ENCODE measurements around the gene KRTCAP3. TPM values are rescaled to one million over a fixed set of nuclear protein-coding genes. Genes with fewer than 3 reads are reported as not detected.

KRTCAP3 gene
- polyA plus RNA-seq, 1 donor (not counting 4 experiments of a cell fraction or from before 2014, with no cell fraction given) = 14.7 TPM

DNA sequence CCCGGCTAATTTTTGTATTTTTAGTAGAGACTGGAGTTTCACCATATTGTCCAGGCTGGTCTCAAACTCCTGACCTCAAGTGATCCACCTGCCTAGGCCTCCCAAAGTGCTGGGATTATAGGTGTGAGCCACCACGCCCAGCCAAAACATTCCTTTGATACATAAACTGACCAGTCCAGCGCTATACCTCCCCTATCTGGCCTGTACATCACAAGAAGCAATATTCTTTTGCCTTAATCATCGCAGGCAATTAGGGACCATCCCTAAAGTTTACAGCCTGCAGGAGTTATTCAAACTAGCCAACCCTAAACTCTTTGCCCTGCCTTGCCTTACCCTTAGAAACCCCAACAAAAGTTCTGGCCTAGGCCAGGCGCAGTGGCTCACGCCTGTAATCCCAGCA, 26.0 kb upstream of the KRTCAP3 start:
- Histone ChIP-seq H3K4me2 (ENCODE audit: control insufficient read depth, extremely low read depth, insufficient read depth, low read depth, low read length) (no peak overlapping the region), H3K27ac (ENCODE audit: control insufficient read depth, insufficient read depth, low read length) (no peak overlapping the region), H3K9me1 (ENCODE audit: control insufficient read depth, extremely low read depth, insufficient read depth, low read length) (no peaks in the 10 kb centered on the region), H3K4me1 (ENCODE audit: control insufficient read depth, extremely low read depth, insufficient read depth, low read length) (no peaks in the 10 kb centered on the region), H3K27me3 (ENCODE audit: control insufficient read depth, extremely low read depth, insufficient read depth, low read length) (no peaks in the 10 kb centered on the region), H3K9me3 (ENCODE audit: control insufficient read depth, low read depth, low read length) (no peaks in the 10 kb centered on the region), H3K4me3 (ENCODE audit: control insufficient read depth in 2 of 3, extremely low read depth in 1 of 3, insufficient read depth in 2 of 3, low read depth in 1 of 3, low read length in 3 of 3) (no peak overlapping the region), H3K79me2 (ENCODE audit: control insufficient read depth, insufficient read depth, low read length) (no peaks in the 10 kb centered on the region), H3K36me3 (ENCODE audit: control insufficient read depth in 2 of 2, extremely low read depth in 1 of 2, insufficient read depth in 2 of 2, low read length in 2 of 2) (no peaks in the 10 kb centered on the region), H2AFZ (ENCODE audit: control insufficient read depth, low read length) (no peak overlapping the region), H4K20me1 (ENCODE audit: control insufficient read depth, extremely low read depth, insufficient read depth, low read length) (no peaks in the 10 kb centered on the region), H3K9ac (ENCODE audit: control insufficient read depth, extremely low read depth, insufficient read depth, low read length) (no peak overlapping the region)
- FAIRE-seq (no peak), DNase-seq (ENCODE audit: low read depth, low spot score) (no peak)
- dilution Hi-C loops (cut with MboI; ENCODE audit: extremely low pct_ligation_motif_present, low sequenced_read_pairs) = no loop called here
- TF ChIP-seq, protein P1, sequence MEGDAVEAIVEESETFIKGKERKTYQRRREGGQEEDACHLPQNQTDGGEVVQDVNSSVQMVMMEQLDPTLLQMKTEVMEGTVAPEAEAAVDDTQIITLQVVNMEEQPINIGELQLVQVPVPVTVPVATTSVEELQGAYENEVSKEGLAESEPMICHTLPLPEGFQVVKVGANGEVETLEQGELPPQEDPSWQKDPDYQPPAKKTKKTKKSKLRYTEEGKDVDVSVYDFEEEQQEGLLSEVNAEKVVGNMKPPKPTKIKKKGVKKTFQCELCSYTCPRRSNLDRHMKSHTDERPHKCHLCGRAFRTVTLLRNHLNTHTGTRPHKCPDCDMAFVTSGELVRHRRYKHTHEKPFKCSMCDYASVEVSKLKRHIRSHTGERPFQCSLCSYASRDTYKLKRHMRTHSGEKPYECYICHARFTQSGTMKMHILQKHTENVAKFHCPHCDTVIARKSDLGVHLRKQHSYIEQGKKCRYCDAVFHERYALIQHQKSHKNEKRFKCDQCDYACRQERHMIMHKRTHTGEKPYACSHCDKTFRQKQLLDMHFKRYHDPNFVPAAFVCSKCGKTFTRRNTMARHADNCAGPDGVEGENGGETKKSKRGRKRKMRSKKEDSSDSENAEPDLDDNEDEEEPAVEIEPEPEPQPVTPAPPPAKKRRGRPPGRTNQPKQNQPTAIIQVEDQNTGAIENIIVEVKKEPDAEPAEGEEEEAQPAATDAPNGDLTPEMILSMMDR (optimal IDR thresholded peaks at IDR 0.05 in 1 of 3, IDR thresholded peaks at IDR 0.05 in 1 of 3, conservative IDR thresholded peaks at IDR 0.05 in 1 of 3; ENCODE audit: extremely low read depth in 1 of 3, insufficient read depth in 2 of 3, low read length in 3 of 3) = no peak
- TF ChIP-seq EZH2 (IDR thresholded peaks at IDR 0.05; ENCODE audit: low read length) = no peak

DNA sequence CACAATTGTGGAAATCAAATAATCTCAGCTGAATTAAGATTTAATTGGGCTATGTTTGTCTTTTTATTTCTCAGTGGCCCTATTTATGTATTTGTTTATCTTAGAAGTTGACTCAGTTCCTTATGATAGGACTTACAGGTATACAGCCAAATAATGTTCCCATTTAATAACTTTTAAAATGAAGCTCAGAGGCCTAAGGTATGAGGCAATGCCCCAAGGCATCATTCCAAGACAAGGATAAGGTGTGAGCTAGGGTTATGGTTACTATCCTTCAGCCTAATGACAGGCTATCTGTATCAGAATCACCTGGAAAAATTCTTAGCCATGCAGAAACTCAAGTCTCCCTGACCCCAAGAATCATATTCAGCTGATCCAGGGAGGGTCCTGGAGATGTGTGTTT, 21.2 kb upstream of the KRTCAP3 start:
- DNase-seq (ENCODE audit: low read depth, low spot score) (no peak), FAIRE-seq (no peak)
- dilution Hi-C loops (cut with MboI; ENCODE audit: extremely low pct_ligation_motif_present, low sequenced_read_pairs) = no loop called here
- Histone ChIP-seq H3K9me1 (ENCODE audit: control insufficient read depth, extremely low read depth, insufficient read depth, low read length) (no peaks in the 10 kb centered on the region), H2AFZ (ENCODE audit: control insufficient read depth, low read length) (no peak overlapping the region), H4K20me1 (ENCODE audit: control insufficient read depth, extremely low read depth, insufficient read depth, low read length) (no peaks in the 10 kb centered on the region), H3K36me3 (ENCODE audit: control insufficient read depth in 2 of 2, extremely low read depth in 1 of 2, insufficient read depth in 2 of 2, low read length in 2 of 2) (no peaks in the 10 kb centered on the region), H3K4me1 (ENCODE audit: control insufficient read depth, extremely low read depth, insufficient read depth, low read length) (no peaks in the 10 kb centered on the region), H3K9me3 (ENCODE audit: control insufficient read depth, low read depth, low read length) (no peaks in the 10 kb centered on the region), H3K79me2 (ENCODE audit: control insufficient read depth, insufficient read depth, low read length) (no peaks in the 10 kb centered on the region), H3K27me3 (ENCODE audit: control insufficient read depth, extremely low read depth, insufficient read depth, low read length) (no peaks in the 10 kb centered on the region), H3K4me3 (ENCODE audit: control insufficient read depth in 2 of 3, extremely low read depth in 1 of 3, insufficient read depth in 2 of 3, low read depth in 1 of 3, low read length in 3 of 3) (no peak overlapping the region), H3K9ac (ENCODE audit: control insufficient read depth, extremely low read depth, insufficient read depth, low read length) (no peak overlapping the region), H3K4me2 (ENCODE audit: control insufficient read depth, extremely low read depth, insufficient read depth, low read depth, low read length) (no peak overlapping the region), H3K27ac (ENCODE audit: control insufficient read depth, insufficient read depth, low read length) (no peak overlapping the region)
- TF ChIP-seq, protein P1 (optimal IDR thresholded peaks at IDR 0.05 in 1 of 3, IDR thresholded peaks at IDR 0.05 in 1 of 3, conservative IDR thresholded peaks at IDR 0.05 in 1 of 3; ENCODE audit: extremely low read depth in 1 of 3, insufficient read depth in 2 of 3, low read length in 3 of 3) = no peak
- no peak for TF ChIP-seq EZH2 (IDR thresholded peaks at IDR 0.05; ENCODE audit: low read length)

Measured in keratinocyte (primary cell).